ENCODE results near the gene ATXN7L3.
A peak's percentile ranks its signal among the peaks of the same experiment; 100 is the strongest.

The ATXN7L3 gene

DNA sequence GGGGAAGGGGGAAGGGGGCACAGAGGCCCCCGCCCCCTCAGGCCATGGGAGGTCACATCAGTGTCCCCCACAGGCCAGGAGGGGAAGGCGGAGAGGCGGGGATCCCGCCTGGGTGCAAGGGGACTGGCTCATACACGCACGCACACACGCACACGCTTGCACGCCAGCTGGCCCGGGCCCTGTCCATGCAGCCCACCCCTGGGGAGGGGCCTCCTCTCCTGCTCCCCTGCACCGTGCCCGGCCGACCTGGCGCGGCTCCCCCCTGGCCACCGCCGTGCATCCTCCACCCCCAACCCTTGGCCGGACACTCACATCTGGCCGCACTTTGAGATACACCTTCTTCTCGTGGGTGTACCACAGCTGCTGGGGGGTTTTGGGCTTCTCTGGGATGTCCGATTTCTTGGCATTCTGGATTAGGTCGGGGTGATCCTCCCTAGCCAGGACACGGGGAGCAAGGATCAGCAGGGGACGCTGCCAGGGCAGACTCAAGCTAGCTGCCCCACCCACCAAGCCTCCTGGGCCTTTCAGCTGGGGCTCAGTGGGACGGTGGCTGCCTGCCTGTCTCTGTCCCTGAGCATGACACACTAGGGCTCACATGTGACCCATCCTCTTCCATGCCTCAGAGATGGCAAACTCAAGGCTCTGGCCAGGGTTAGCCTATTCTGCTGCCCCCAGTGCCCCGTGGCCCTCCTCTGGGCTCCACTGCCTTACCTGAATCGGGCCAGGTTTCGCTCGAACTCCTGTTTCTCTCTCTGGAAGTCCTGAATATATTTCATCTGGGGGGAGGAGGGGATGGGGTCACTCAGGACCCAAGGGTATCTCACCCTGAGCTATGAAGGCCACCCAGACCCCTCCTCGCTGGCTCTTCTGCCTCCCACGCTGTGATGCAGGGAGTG is 13.1 kb upstream of the ATXN7L3 start:
- TF ChIP-seq, protein P1, sequence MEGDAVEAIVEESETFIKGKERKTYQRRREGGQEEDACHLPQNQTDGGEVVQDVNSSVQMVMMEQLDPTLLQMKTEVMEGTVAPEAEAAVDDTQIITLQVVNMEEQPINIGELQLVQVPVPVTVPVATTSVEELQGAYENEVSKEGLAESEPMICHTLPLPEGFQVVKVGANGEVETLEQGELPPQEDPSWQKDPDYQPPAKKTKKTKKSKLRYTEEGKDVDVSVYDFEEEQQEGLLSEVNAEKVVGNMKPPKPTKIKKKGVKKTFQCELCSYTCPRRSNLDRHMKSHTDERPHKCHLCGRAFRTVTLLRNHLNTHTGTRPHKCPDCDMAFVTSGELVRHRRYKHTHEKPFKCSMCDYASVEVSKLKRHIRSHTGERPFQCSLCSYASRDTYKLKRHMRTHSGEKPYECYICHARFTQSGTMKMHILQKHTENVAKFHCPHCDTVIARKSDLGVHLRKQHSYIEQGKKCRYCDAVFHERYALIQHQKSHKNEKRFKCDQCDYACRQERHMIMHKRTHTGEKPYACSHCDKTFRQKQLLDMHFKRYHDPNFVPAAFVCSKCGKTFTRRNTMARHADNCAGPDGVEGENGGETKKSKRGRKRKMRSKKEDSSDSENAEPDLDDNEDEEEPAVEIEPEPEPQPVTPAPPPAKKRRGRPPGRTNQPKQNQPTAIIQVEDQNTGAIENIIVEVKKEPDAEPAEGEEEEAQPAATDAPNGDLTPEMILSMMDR (conservative IDR thresholded peaks at IDR 0.05; ENCODE audit: low read length), result no peak
- H3K4me3 ChIP-seq (ENCODE audit: low read length), result no peak overlapping the region
- no peak for DNase-seq (ENCODE audit: low read depth)

DNA sequence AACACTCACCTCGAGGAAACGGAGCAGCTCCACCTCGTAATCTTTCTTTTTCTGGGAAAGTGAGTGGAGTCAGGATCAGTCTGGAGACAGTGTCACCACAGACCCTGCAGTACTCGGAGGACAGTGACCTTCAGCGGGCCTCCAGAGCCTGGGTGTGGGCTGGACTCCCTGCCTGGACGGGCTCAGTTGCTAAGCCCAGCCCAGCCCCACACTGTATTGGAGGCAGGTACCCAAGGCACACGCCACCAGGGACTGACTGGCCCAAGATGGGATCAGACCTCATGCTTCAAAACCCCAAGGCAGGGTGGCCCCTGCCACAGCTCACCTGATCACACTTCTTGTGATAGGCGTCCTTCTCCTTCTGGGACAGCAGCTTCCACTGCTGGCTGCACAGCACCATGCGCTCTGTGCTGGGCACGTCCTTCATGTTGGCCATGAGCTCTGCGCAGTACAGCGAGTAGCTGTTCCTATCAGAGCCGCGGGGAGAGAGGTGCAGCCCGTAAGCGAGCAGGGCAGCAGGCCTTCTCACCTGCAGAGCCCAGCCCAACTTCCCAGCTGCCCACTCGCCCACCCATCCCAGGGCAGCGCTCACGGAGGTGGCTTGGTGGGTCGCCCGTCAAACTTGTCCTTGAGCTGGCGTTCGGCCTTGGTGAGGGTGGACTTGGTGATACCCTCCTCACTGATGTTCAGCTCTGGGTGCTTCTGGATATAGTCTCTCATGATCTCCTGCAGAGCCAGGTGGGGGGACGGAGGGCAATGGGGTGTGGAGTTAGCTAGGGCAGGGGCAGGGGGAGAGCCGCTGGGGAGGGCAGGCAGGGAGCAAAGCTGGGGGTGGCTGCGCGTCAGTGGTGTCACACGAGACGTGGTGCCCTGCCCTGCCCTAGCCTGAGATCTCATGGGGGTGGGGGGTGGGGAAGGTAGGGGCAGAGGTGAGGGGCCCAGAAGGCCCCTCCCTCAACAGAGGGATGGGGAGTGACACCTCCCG is 11.9 kb upstream of the ATXN7L3 start:
- DNase-seq (ENCODE audit: low read depth), result no peak
- TF ChIP-seq, protein P1 (conservative IDR thresholded peaks at IDR 0.05; ENCODE audit: low read length), result no peak
- no peak overlapping the region for H3K4me3 ChIP-seq (ENCODE audit: low read length)

DNA sequence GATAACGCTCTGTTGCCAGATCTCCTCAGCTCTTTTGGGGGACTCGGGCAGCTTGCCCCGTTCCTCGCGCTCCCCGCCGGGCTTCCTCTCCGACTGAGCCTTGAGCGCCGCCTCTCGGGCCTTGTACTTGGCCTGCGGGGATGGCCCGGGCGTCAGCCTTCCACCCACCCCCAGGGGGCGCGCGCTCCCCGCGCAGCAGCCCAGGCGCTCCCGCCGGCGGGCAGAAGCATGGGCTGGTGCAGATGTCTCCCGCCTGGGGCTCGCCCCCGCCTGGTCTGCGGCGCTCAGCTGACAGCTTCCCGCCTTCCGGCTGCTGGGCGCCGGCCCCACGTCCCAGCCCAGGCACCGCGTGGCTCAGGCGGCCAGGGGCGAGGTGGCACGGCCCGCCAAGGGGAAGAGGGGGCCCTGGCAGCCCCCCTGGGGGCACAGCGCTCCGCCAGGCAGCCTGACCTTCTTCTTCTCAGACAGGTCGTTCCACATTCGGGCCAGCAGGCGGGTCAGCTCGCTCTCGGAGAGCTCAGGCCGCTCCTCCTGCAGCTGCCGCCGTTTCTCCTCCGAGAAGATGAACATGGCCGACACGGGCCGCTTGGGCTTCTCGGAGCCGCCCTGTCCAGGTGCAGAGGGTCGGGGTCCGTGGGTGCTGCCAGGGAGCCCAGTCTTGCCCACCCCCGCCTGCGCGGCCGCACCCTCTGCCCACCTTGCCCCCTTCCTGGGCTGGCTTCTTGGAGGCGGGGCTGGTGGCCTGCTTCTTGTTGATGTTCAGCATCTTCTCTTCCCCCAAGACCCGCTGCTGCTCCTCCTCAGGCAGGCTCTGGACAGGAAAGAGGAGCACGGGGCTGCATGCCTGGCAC is 10.9 kb upstream of the ATXN7L3 start:
- no peak overlapping the region for H3K4me3 ChIP-seq (ENCODE audit: low read length)
- TF ChIP-seq, protein P1 (conservative IDR thresholded peaks at IDR 0.05; ENCODE audit: low read length), result peak; percentile 74
- DNase-seq (ENCODE audit: low read depth), result peak; percentile 87

DNA sequence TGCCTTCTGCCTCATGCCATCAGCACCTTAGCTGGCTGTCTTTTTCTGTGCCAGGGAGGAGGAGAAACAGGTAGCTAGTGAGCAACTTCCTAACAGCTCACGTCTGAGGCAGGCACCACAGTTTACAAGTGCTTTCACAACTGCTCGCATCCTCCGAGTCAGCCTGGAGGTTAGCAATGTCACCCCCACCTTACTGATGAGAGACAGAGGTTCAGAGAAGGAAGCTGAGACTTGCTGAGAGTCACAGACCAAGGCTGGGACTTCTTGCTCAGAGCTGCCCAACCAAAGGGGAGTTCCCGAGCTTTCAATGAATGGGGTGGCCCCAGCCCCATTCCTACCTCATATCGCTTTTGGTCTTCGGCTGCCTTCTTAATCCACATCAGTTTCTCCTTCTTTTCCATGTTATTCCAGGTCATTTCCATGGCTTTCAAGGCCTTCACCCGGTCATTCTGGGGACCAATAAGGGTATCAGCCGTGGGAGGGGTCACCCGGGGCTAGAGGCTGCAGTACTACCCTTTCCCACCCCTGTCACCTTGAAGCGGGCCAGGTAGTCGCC is 10.2 kb upstream of the ATXN7L3 start:
- H3K4me3 ChIP-seq (ENCODE audit: low read length), result no peak overlapping the region
- TF ChIP-seq, protein P1 (conservative IDR thresholded peaks at IDR 0.05; ENCODE audit: low read length), result no peak
- no peak for DNase-seq (ENCODE audit: low read depth)

DNA sequence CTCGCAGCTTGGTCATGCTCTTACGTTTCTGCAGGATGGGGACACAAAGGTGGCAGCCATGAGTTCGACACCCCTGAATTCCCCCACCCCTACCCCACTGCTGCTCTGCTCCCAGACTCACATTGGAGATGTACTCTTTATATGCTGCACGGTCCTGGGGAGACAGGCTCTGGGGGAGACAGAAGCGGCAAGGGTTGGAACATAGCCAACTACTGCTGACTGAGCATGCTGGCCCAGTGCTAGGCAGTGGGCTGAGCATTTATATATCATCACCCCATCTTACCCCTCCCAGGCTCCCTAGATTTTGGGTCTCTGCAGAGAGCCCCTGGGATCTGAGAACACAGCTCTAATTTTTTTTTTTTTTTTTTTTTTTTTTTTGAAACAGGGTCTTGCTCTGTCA is 8.1 kb upstream of the ATXN7L3 start:
- TF ChIP-seq, protein P1 (conservative IDR thresholded peaks at IDR 0.05; ENCODE audit: low read length), result no peak
- H3K4me3 ChIP-seq (ENCODE audit: low read length), result no peak overlapping the region
- DNase-seq (ENCODE audit: low read depth), result no peak

DNA sequence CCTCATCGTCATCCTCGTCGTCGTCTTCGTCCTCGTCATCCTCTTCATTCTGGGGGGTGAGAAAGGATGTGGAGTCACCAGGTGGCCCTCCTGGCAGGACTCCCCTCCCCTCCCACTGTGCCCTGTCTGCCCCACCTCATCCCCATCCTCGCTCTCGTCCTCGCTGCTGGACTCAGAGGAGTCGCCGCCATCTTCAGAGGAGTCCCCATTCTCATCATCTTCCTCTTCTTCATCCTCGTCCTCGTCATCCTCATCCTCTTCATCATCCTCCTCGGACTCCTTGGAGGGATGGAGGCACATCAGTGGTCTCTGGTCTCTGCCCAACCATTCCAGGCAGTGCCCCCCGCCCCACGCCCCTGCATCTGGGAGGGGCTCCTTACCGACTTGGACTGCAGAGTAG is 7.6 kb upstream of the ATXN7L3 start:
- TF ChIP-seq, protein P1 (conservative IDR thresholded peaks at IDR 0.05; ENCODE audit: low read length), result no peak
- no peak overlapping the region for H3K4me3 ChIP-seq (ENCODE audit: low read length)
- no peak for DNase-seq (ENCODE audit: low read depth)

All from AG10803 (cell line).